ENCODE measurements around the gene ANKS1A. TPM values are rescaled to one million over a fixed set of nuclear protein-coding genes. Genes with fewer than 3 reads are reported as not detected.

Gene ANKS1A
- total RNA-seq, 8 experiments from 2014 or later: 19.7 to 46.3 (median 30.9) TPM

DNA sequence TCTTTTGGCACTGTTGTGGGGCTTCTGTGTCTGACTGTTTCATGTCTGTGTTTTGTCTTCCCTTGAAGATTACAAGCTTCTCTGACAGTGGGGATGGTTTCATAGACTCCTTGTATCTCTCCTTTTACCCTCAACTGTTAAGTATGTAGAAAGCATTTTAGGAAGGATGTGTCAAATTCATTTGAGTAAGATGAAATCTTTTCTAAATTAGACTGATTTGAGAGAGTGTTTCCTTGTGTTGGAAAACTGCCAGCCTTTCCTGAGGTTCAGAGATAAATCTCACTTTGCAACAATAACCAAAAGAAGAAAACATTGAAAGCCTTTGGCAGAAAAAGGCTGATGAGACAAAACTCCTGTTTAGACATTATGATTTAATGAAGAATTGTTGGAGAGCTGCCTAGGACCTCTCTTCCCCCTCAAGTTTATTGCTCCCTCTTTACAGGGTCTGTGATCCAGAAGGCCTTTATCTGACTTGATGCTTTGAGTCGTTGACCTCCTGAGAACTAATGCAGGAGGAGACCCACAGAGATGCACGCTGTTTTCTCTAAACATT is 68.3 kb downstream of the ANKS1A start:
- in situ Hi-C loops (cut with MboI; ENCODE audit: low pct_unique_long_range_greater_than_20kb in 2 of 9, low sequenced_read_pairs in 9 of 9, unreplicated experiment in 9 of 9): no loop called here

DNA sequence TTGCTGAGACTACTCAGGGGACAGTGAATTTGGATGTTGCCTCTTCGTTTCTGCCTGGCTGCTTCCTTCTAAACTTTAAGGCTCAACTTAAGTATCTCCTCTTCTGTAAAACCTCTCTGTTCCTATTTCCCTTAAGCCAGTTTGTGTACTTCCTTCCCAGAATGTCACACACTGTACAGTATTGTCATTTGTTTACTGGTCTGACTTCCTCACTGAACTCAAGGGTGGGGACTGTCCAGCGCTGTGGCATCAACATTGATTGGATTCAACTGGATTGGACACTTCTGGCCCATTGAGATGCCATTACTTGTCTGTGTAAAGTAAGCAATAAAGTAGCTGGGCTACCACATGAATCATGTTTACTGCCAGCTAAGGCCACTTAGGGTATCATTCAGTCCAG is 69.7 kb downstream of the ANKS1A start:
- H3K4me3 ChIP-seq: no peak overlapping the region
- in situ Hi-C loops (cut with MboI; ENCODE audit: low pct_unique_long_range_greater_than_20kb in 2 of 9, low sequenced_read_pairs in 9 of 9, unreplicated experiment in 9 of 9): no loop called here
- no peak overlapping the region for H3K27ac ChIP-seq
- 50 to 100% (median 83%) methylated on average over 1 to 2 of the region's 2 CpGs; no CpG with 5 or more reads in 2 of the 10 experiments for WGBS, 10 experiments
- H3K4me1 ChIP-seq (replicated peaks in 1 of 2): peaks cover 22 to 24% of the 10 kb centered on the region in 2 donors
- no peak for ATAC-seq (replicated peaks in 6 of 8)

More for the DNA sequence above, 68.3 kb downstream of the ANKS1A start:
- peak in 1 of 8 experiments; percentile 28 for ATAC-seq (replicated peaks in 6 of 8)
- H3K4me1 ChIP-seq (replicated peaks in 1 of 2): peaks cover 30 to 34% of the 10 kb centered on the region in 2 donors
- no peak overlapping the region for H3K27ac ChIP-seq
- WGBS, 10 experiments: 0 to 90% (median 37%) methylated on average over 1 to 2 of the region's 2 CpGs; no CpG with 5 or more reads in 2 of the 10 experiments
- H3K4me3 ChIP-seq: no peak overlapping the region

DNA sequence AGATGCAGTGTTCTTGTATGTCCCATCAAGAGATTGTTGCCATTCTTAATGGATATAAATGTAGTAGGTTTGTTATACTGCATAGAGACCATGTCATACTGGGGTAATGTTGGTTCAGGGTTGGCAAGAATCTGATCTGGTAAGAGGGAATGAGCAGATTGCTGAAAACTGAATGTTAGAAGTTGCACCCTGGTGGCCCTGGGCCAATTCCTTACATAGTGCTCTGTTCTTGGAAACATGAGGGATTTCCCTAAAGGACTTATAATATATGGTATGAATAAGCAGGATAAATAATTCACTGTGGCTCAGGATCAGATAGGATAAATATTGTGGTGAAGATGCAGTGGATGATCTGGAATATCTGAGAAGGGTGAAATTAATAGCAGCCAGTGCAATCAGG is 70.2 kb downstream of the ANKS1A start:
- in situ Hi-C loops (cut with MboI; ENCODE audit: low pct_unique_long_range_greater_than_20kb in 2 of 9, low sequenced_read_pairs in 9 of 9, unreplicated experiment in 9 of 9): no loop called here
- Histone ChIP-seq H3K27ac (no peak overlapping the region), H3K4me3 (no peak overlapping the region), H3K4me1 (replicated peaks in 1 of 2) (peaks cover 17 to 20% of the 10 kb centered on the region in 2 donors)
- ATAC-seq (replicated peaks in 6 of 8): no peak

DNA sequence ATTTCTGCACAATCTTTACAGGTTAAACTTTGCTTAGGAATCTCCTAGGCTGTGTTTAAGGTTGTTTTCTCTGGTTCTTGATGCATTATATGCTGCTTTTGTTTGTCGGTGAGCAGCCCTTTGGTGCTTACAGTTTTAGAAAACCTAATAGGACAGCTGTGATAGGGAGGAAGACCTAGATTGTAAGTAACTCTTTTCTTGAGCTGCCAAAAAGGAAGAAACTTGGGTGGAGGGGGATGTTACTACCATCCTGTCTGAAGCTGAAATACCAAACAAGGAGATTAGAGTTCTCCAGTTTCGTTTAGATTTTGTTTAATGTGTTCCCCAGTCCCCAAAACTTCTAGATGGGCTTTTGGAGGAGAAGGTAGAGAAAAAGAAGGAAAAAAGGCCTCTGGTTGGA is 72.0 kb downstream of the ANKS1A start:
- no peak for ATAC-seq (replicated peaks in 6 of 8)
- H3K4me1 ChIP-seq (replicated peaks in 1 of 2): peaks cover 14 to 16% of the 10 kb centered on the region in 2 donors
- no peak overlapping the region for H3K4me3 ChIP-seq
- 77 to 100% (median 100%) methylated on average over 1 to 2 of the region's 2 CpGs; no CpG with 5 or more reads in 2 of the 10 experiments for WGBS, 10 experiments
- no peak overlapping the region for H3K27ac ChIP-seq
- in situ Hi-C loops (cut with MboI; ENCODE audit: low pct_unique_long_range_greater_than_20kb in 2 of 9, low sequenced_read_pairs in 9 of 9, unreplicated experiment in 9 of 9): no loop called here

DNA sequence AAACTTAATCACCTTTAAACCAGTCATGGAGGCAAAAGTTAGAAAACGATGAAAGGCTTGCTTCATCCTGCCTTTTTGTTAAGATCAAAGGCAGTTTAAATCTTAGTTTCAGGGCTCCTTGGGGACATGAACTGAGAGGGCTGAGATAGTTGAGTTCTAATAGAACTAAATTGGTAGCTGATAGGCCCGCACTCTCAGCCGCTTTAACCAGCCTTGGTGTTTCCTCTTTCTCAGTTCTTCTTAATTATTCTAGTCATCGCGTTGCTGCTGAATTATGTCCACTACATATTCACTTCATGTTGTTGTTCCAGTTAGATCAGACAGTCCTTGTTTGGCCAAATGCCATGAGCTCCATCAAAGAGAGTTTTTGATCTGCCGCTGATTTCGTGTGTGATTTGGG is 72.5 kb downstream of the ANKS1A start:
- WGBS, 10 experiments: 84 to 100% (median 96%) methylated on average over 1 to 7 of the region's 7 CpGs; no CpG with 5 or more reads in 1 of the 10 experiments
- in situ Hi-C loops (cut with MboI; ENCODE audit: low pct_unique_long_range_greater_than_20kb in 2 of 9, low sequenced_read_pairs in 9 of 9, unreplicated experiment in 9 of 9): no loop called here
- H3K4me1 ChIP-seq (replicated peaks in 1 of 2): peaks cover 14 to 16% of the 10 kb centered on the region in 2 donors
- H3K27ac ChIP-seq: no peak overlapping the region
- ATAC-seq (replicated peaks in 6 of 8): no peak
- H3K4me3 ChIP-seq: no peak overlapping the region

DNA sequence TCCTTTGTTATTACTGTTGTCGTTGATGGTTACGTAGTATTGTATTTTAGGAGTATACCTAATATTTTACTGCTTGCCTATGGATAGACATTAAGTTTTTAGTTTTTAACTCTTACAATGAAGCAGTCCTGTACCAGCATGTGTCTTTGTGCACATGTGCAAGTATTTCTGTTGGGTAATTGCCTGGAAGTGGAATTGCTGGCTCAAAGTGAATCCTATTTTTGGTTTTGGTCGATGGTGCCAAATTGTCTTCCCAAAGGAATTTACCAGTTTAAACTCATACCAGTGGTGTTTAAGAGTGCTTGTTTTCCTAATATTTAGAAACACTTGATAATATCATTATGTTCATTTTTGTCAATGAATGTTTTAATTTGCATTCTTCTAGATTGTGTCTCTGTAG is 75.5 kb downstream of the ANKS1A start:
- in situ Hi-C loops (cut with MboI; ENCODE audit: low pct_unique_long_range_greater_than_20kb in 2 of 9, low sequenced_read_pairs in 9 of 9, unreplicated experiment in 9 of 9): no loop called here
- H3K27ac ChIP-seq: no peak overlapping the region
- no peak overlapping the region for H3K4me3 ChIP-seq
- no peaks in the 10 kb centered on the region for H3K4me1 ChIP-seq (replicated peaks in 1 of 2)
- ATAC-seq (replicated peaks in 6 of 8): no peak
- 32 to 100% (median 80%) methylated on average over 1 to 3 of the region's 3 CpGs for whole genome bisulfite sequencing, 10 experiments

DNA sequence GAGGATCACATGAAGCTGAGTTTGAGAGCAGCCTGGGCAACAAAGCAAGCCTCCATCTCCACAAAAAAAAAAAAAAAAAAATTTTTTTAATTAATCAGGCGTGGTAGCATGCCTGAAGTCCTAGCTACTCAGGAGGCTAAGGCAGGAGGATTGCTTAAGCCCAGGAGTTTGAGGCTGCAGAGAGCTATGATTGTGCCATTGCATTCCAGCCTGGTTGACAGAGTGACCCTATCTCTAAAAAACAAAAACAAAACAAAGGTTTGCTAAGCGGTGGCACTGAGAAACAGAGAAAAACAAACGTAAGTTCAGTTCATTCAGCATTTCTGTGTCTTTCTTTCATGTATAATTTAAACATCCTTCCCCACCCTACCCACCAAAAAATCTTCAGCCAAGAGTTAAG is 78.4 kb downstream of the ANKS1A start:
- no peak for ATAC-seq (replicated peaks in 6 of 8)
- H3K4me1 ChIP-seq (replicated peaks in 1 of 2): no peaks in the 10 kb centered on the region
- WGBS, 10 experiments: 61 to 100% (median 94%) methylated on average over 2 to 3 of the region's 3 CpGs
- in situ Hi-C loops (cut with MboI; ENCODE audit: low pct_unique_long_range_greater_than_20kb in 2 of 9, low sequenced_read_pairs in 9 of 9, unreplicated experiment in 9 of 9): no loop called here
- no peak overlapping the region for H3K27ac ChIP-seq
- H3K4me3 ChIP-seq: no peak overlapping the region

DNA sequence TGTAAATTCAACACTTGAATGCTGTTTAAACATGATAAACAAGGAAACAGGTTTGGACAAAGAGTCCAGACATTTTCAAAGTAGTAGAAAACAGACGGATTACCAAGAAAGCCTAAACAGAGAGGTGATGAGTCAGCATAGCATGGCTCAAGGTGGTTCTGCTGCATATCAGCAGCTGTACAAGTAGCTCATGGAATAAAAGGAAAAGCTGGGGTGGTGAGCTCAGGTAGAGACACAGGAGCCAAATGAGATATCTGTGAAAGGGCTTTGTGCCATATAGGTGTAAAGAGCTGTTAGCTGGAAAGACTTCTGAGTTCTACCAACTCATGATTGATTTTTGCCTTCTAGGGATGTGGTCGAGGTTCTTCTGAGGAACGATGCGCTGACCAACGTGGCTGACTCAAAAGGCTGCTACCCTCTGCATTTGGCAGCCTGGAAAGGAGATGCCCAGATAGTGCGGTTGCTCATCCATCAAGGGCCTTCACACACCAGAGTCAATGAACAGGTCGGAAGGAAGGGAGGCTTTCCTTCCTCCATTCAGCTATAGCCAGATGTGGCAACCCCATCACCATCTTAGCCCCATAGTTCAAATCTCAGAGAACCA is 80.7 kb downstream of the ANKS1A start:
- peak in 1 of 8 experiments; percentile 12 for ATAC-seq (replicated peaks in 6 of 8)
- H3K27ac ChIP-seq: no peak overlapping the region
- in situ Hi-C loops (cut with MboI; ENCODE audit: low pct_unique_long_range_greater_than_20kb in 2 of 9, low sequenced_read_pairs in 9 of 9, unreplicated experiment in 9 of 9): no loop called here
- H3K4me3 ChIP-seq: no peak overlapping the region
- 58 to 100% (median 89%) methylated on average over 1 to 6 of the region's 7 CpGs; no CpG with 5 or more reads in 2 of the 10 experiments for WGBS, 10 experiments
- no peaks in the 10 kb centered on the region for H3K4me1 ChIP-seq (replicated peaks in 1 of 2)

DNA sequence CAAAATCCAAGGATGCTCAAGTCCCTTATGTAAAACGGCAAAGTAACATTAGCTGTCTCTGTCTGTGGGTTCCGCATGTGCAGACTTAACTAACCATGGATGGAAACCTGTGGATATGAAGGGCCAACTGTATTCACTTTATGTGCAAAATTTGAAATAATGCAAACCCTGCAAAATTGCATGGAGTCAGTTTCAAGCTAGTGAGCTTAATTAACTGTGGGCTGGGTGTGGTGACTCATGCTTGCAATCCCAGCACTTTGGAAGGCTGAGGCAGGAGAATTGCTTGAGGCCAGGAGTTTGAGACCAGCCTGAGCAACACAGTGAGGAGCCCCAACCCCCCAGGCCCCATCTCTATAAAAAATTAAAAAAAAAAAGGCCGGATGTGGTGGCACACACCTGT is 81.4 kb downstream of the ANKS1A start:
- ATAC-seq (replicated peaks in 6 of 8): peak in 3 of 8 experiments; percentile 88 to 91 (median 89)
- 38 to 100% (median 87%) methylated on average over 1 to 3 of the region's 3 CpGs; no CpG with 5 or more reads in 4 of the 10 experiments for WGBS, 10 experiments
- Histone ChIP-seq H3K4me1 (replicated peaks in 1 of 2) (no peaks in the 10 kb centered on the region), H3K27ac (no peak overlapping the region), H3K4me3 (no peak overlapping the region)
- in situ Hi-C loops (cut with MboI; ENCODE audit: low pct_unique_long_range_greater_than_20kb in 2 of 9, low sequenced_read_pairs in 9 of 9, unreplicated experiment in 9 of 9): no loop called here

DNA sequence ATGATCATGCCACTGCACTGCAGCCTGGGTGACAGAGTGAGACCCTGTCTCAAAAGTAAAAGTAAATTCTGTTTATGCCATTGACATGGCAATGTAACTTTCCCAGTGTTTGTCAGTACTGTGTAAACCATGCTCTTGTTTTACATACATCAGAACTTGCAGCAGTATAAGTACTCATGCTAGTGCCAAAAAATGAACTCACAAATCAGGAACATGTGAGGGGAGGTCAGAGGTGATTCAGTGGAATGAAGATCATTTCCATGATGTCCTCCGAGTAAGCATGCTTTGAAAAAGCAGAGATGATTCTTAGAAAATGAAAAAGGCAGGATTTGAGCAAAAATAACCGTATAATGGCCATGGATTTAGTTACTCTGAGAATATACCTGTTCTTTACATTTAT is 81.9 kb downstream of the ANKS1A start:
- in situ Hi-C loops (cut with MboI; ENCODE audit: low pct_unique_long_range_greater_than_20kb in 2 of 9, low sequenced_read_pairs in 9 of 9, unreplicated experiment in 9 of 9): no loop called here
- 38 to 100% (median 93%) methylated on average over 1 to 2 of the region's 2 CpGs; no CpG with 5 or more reads in 1 of the 10 experiments for WGBS, 10 experiments
- no peak overlapping the region for H3K4me3 ChIP-seq
- no peaks in the 10 kb centered on the region for H3K4me1 ChIP-seq (replicated peaks in 1 of 2)
- ATAC-seq (replicated peaks in 6 of 8): peak in 3 of 8 experiments; percentile 49 to 60 (median 57)
- no peak overlapping the region for H3K27ac ChIP-seq

DNA sequence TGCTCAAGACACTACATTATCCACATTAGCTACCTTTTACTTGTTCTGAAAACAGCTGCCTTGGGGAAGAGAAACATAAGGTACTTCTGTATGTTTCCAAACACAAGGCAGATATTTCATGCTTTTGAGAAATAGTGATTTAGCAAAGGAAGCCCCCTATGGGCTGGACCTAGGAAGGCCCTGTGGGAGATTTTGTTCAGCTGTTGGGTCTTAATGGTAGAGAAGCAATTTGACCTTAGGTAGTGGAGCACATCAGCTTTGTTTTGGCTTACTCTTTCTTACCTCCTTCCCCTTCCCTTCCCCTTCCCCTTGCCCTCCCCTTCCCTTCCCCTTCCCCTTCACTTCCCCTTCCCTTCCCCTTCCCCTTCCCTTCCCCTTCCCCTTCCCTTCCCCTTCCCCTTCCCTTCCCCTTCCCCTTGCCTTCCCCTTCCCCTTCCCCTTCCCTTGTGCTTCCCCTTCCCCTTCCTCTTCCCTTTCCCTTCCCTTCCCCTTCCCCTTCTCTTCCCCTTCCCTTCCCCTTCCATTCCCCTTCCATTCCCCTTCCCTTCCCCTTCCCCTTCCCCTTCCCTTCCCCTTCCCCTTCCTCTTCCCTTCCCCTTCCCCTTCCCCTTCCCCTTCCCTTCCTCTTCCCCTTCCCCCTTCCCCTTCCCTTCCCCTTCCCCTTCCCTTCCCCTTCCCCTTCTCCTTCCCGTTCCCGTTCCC is 84.6 kb downstream of the ANKS1A start:
- Histone ChIP-seq H3K4me3 (no peak overlapping the region), H3K27ac (no peak overlapping the region), H3K4me1 (replicated peaks in 1 of 2) (no peaks in the 10 kb centered on the region)
- no peak for ATAC-seq (replicated peaks in 6 of 8)
- in situ Hi-C loops (cut with MboI; ENCODE audit: low pct_unique_long_range_greater_than_20kb in 2 of 9, low sequenced_read_pairs in 9 of 9, unreplicated experiment in 9 of 9): no loop called here
- WGBS, 10 experiments: no CpG with 5 or more reads among the region's 2 CpGs

DNA sequence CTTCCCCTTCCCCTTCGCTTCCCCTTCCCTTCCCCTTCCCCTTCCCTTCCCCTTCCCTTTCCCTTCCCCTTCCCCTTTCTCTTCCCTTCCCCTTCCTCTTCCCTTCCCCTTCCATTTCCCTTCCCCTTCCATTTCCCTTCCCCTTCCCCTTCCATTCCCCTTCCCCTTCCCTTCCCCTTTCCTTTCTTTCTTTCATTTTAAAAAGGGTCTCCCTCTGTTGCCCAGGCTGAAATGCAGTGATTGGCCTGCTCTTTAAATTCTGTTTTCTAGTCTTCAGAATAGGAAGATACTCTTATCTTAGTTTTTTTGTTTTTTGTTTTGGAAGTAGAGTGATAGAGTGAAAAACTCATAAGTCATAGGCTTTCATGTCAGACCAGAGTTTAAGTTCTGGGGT is 85.2 kb downstream of the ANKS1A start:
- WGBS, 10 experiments: no CpG with 5 or more reads among the region's 1 CpG
- no peak overlapping the region for H3K27ac ChIP-seq
- no peak for ATAC-seq (replicated peaks in 6 of 8)
- in situ Hi-C loops (cut with MboI; ENCODE audit: low pct_unique_long_range_greater_than_20kb in 2 of 9, low sequenced_read_pairs in 9 of 9, unreplicated experiment in 9 of 9): no loop called here
- no peak overlapping the region for H3K4me3 ChIP-seq
- H3K4me1 ChIP-seq (replicated peaks in 1 of 2): no peaks in the 10 kb centered on the region

DNA sequence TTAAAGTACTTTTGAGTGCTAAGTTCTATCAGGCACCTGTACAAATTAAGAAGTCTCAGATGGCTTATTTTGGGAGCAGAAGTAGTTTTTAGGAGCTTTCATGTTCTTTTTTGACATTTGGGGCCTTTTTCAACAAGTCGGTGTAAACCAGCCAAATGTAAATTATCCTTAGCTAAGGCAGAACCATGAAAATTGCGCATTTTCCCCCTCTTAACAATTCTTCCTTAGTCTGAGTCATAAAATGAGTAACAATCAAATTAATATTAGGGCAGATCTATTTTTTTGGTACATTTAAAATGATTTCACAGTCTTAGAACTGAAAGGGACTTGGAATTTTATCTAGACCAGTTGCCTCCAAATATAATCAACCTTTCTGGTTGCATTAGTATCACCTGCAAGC is 87.2 kb downstream of the ANKS1A start:
- peak in 3 of 8 experiments; percentile 23 to 66 (median 59) for ATAC-seq (replicated peaks in 6 of 8)
- no peak overlapping the region for H3K27ac ChIP-seq
- H3K4me3 ChIP-seq: no peak overlapping the region
- in situ Hi-C loops (cut with MboI; ENCODE audit: low pct_unique_long_range_greater_than_20kb in 2 of 9, low sequenced_read_pairs in 9 of 9, unreplicated experiment in 9 of 9): loop anchor here in 8 of 9 experiments (25.0 kb wide), 4 partner anchors 136 to 261 kb away; partner anchors contain the start of genes TCP11 (in 4 of the 8) and SCUBE3 (in 2 of the 8)
- 0 to 100% (median 76%) methylated on average over 1 to 2 of the region's 2 CpGs; no CpG with 5 or more reads in 1 of the 10 experiments for WGBS, 10 experiments
- H3K4me1 ChIP-seq (replicated peaks in 1 of 2): no peaks in the 10 kb centered on the region
